ENCODE data around the gene NOSTRIN. TPM values are rescaled to one million over a fixed set of nuclear protein-coding genes. Genes with fewer than 3 reads are reported as not detected.

The NOSTRIN gene
- total and polyA plus RNA-seq, 2 donors (not counting 3 experiments of a cell fraction or from before 2014, with no cell fraction given) = 0.03 to 0.75 TPM

DNA sequence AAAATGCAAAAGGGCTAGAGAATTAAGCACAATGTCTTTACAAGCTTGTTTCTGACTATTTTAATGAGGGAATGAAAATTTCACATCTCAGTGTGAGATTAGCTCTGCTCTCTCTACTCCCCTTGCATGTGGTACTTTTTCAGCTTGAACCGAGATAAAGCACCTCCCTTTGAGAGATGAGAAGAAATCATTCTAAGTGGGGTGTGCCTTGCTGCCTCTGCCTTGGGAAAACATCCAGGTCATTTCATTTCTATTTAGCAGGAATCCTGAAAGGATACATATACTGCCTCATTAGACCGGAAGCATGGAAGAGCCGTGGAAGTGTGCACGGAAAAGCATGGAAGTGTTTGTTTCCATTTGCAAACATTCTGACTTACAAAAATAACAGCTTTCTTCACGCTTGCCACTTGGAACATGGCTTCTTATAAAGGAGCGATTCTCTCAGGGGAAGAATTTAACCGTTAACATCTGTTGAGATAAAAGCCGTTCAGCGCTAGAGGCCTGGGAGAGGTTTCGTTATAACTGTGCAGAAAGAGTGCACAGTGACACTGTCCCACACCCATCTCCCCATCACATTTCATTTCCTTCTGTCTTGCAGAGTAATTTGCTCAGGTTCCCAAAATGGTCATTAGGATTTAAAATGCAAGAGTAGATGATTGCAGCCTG is 16.7 kb downstream of the NOSTRIN start:
- POLR2A ChIA-PET = no interaction called here
- Histone ChIP-seq H3K27me3 (ENCODE audit: control insufficient read depth in 2 of 2, insufficient read depth in 2 of 2, low read length in 2 of 2) (no peaks in the 10 kb centered on the region), H3K4me1 (ENCODE audit: control insufficient read depth, extremely low read depth, insufficient read depth, low read length) (peaks cover 8% of the 10 kb centered on the region), H4K20me1 (replicated peaks; ENCODE audit: control insufficient read depth, extremely low read depth, insufficient read depth, low read length) (no peaks in the 10 kb centered on the region), H3K79me2 (ENCODE audit: control insufficient read depth, insufficient read depth, low read length) (no peaks in the 10 kb centered on the region), H3K9me3 (replicated peaks; ENCODE audit: control insufficient read depth, insufficient read depth, low read length) (no peaks in the 10 kb centered on the region), H3K9ac (replicated peaks; ENCODE audit: extremely low read depth, insufficient read depth, low read length) (no peak overlapping the region), H3K9me1 (replicated peaks; ENCODE audit: control insufficient read depth, extremely low read depth, insufficient read depth, low read length) (no peaks in the 10 kb centered on the region), H3K27ac (ENCODE audit: insufficient read depth, low read depth, low read length) (no peak overlapping the region), H3K4me2 (ENCODE audit: insufficient read depth, low read length) (peak overlapping the region; percentile 81), H3K4me3 (replicated peaks in 1 of 3; ENCODE audit: insufficient read depth in 1 of 3, low read depth in 1 of 3, low read length in 3 of 3) (peak overlapping the region in 1 of 3 experiments; percentile 51), H3K36me3 (ENCODE audit: control insufficient read depth in 2 of 2, extremely low read depth in 1 of 2, insufficient read depth in 2 of 2, low read length in 2 of 2) (no peaks in the 10 kb centered on the region), H2AFZ (ENCODE audit: low read depth, low read length) (peak overlapping the region; percentile 87)
- FAIRE-seq = peak; percentile 40
- dilution Hi-C loops (cut with MboI; ENCODE audit: extremely low pct_ligation_motif_present, low sequenced_read_pairs) (no loop called here), intact Hi-C loops (cut with micrococcal nuclease) (no loop called here)
- peak; percentile 39 for DNase-seq (ENCODE audit: low read depth, low spot score)
- CTCF ChIA-PET = no interaction called here
- no TSS peak for BruUV-seq (replicated peaks)
- TF ChIP-seq FOS (IDR thresholded peaks at IDR 0.05; ENCODE audit: borderline replicate concordance, insufficient read depth, low read length) (no peak), GATA2 (IDR thresholded peaks at IDR 0.05; ENCODE audit: insufficient read depth, insufficient read length, low read depth, low read length) (no peak), JUN (IDR thresholded peaks at IDR 0.05; ENCODE audit: borderline replicate concordance, insufficient read depth, insufficient read length, low read depth) (no peak), POLR2AphosphoS5 (IDR thresholded peaks at IDR 0.05; ENCODE audit: insufficient read depth, low read depth, low read length) (no peak), EZH2 (IDR thresholded peaks at IDR 0.05; ENCODE audit: borderline replicate concordance, low read depth, low read length, severe bottlenecking) (no peak), MYC (IDR thresholded peaks at IDR 0.05; ENCODE audit: low read depth, low read length) (no peak), POLR2A (IDR thresholded peaks at IDR 0.05; ENCODE audit: low read depth, low read length) (no peak)
- TF ChIP-seq, protein P1, sequence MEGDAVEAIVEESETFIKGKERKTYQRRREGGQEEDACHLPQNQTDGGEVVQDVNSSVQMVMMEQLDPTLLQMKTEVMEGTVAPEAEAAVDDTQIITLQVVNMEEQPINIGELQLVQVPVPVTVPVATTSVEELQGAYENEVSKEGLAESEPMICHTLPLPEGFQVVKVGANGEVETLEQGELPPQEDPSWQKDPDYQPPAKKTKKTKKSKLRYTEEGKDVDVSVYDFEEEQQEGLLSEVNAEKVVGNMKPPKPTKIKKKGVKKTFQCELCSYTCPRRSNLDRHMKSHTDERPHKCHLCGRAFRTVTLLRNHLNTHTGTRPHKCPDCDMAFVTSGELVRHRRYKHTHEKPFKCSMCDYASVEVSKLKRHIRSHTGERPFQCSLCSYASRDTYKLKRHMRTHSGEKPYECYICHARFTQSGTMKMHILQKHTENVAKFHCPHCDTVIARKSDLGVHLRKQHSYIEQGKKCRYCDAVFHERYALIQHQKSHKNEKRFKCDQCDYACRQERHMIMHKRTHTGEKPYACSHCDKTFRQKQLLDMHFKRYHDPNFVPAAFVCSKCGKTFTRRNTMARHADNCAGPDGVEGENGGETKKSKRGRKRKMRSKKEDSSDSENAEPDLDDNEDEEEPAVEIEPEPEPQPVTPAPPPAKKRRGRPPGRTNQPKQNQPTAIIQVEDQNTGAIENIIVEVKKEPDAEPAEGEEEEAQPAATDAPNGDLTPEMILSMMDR (IDR thresholded peaks at IDR 0.05; ENCODE audit: extremely low read depth in 1 of 2, insufficient read depth in 1 of 2, low read depth in 1 of 2, low read length in 2 of 2) = no peak
- TF ChIP-seq, protein P2, sequence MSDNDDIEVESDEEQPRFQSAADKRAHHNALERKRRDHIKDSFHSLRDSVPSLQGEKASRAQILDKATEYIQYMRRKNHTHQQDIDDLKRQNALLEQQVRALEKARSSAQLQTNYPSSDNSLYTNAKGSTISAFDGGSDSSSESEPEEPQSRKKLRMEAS (IDR thresholded peaks at IDR 0.05; ENCODE audit: insufficient read depth, insufficient read length) = no peak
